ENCODE measurements around the gene TAF1D. TPM values are rescaled to one million over a fixed set of nuclear protein-coding genes. Genes with fewer than 3 reads are reported as not detected.

Gene TAF1D
- total RNA-seq, 2 donors from 2014 or later, result 284 to 353 TPM

DNA sequence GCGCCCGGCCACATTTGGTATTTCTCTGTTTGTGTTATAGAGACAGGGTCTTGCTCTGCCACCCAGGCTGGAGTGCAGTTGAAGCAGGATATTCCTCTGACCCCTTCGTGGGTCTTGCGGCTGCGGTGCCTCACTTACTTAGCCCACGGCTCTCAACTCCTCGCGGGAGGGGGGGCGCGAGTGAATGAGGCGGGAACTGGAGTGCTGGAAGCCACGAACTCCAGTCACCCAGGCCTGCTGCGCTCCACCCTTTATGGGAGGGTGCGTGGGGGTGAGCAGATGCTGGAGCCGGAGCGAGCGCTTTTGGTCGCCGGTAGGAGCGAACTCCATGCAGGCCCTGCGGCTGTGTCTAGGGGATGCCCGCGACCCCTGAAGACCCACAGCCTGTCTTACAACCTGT is 2.0 kb upstream of the TAF1D start:
- Mint-ChIP-seq H3K4me1 (ENCODE audit: low read depth) (peaks cover 38% of the 10 kb centered on the region), H3K36me3 (ENCODE audit: insufficient read depth in 2 of 2) (peaks cover 17 to 26% of the 10 kb centered on the region in 2 donors), H3K4me3 (peak overlapping the region; percentile 58 to 71), H3K27ac (no peak overlapping the region), H3K27me3 (ENCODE audit: low read depth) (no peaks in the 10 kb centered on the region), H3K9me3 (no peaks in the 10 kb centered on the region)
- ATAC-seq (replicated peaks in 1 of 2) (no peak), DNase-seq (no peak)

DNA sequence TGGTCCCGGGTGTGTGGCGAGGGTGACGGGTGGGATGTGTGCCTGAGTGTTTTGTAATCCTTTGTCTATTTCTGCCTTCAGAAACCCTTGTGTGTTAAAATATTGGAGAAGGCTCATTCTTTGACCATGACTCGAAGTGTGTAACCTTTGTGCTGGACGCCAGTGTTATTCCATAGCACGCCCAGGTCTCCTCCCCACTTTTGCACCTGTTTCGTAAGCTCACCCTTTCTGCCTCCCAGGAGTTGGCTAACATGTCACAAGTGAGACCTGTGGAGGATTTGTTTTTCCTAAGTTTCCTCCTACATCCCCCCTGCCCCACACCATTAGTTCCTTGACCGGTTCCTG is 559 bp upstream of the TAF1D start:
- Mint-ChIP-seq H3K27ac (peak overlapping the region; percentile 100), H3K27me3 (ENCODE audit: low read depth) (no peaks in the 10 kb centered on the region), H3K4me3 (peak overlapping the region; percentile 99 to 100), H3K4me1 (ENCODE audit: low read depth) (peaks cover 52% of the 10 kb centered on the region), H3K36me3 (ENCODE audit: insufficient read depth in 2 of 2) (peaks cover 20 to 40% of the 10 kb centered on the region in 2 donors), H3K9me3 (no peaks in the 10 kb centered on the region)
- ATAC-seq (replicated peaks in 1 of 2) (peak in 1 of 2 donors; percentile 3), DNase-seq (no peak)

DNA sequence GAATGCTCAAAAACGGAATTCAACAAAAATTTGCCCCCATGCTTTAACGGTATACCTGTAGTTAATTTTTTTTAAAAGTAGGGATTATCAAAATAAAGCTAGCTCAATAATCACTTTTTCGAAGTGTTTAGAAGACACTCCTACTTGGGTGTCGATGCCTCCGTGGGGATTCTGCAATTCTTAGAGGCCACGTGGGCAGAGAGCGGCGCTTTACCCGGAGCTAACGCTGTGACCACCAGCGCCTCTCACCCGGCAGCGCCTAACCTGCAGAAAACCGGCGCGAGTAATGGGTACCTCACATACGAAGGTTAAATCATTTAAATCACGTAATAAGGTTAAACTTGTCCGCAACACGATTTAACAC is 583 bp downstream of the TAF1D start:
- peak; percentile 62 to 73 for DNase-seq
- peak; percentile 47 to 56 for ATAC-seq (replicated peaks in 1 of 2)
- H3K36me3 Mint-ChIP-seq (ENCODE audit: insufficient read depth in 2 of 2), result peaks cover 22 to 49% of the 10 kb centered on the region in 2 donors
- peak overlapping the region; percentile 100 for H3K27ac Mint-ChIP-seq
- H3K4me1 Mint-ChIP-seq (ENCODE audit: low read depth), result peaks cover 64% of the 10 kb centered on the region
- no peaks in the 10 kb centered on the region for H3K9me3 Mint-ChIP-seq
- no peaks in the 10 kb centered on the region for H3K27me3 Mint-ChIP-seq (ENCODE audit: low read depth)
- H3K4me3 Mint-ChIP-seq, result peak overlapping the region; percentile 99 to 100

DNA sequence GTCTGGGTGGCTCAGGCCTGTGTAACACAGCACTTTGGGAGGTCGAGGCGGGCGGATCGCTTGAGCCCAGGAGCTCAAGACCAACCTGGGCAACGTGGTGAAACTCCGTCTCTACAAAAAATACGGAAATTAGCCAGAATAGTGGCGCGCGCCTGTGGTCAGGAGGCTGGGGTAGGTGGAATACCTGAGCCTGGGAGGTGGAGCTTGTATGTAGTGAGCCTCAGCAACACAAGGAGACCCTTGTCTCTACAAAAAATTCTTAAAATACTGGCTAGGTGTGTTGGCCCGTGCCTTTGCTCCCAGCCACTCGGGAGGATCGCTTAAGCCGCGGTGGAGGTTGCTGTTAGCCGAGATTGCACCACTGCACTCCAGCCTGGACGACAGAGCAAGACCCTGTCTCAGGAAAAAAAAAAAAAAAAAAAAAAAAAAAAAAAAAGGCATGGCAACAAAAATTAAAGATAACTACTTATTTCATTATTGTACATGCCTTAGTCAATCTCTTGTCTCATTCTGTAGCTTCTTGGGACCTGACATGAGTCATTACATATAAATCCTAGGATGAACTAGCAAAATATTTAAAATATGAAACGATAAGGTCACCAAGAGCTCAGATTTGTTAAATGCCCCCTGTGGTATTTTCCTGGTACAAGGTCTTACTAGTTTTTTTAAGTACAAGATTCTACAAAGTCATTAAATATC is 1.1 kb downstream of the TAF1D start:
- H3K27me3 Mint-ChIP-seq (ENCODE audit: low read depth), result no peaks in the 10 kb centered on the region
- peaks cover 22 to 49% of the 10 kb centered on the region in 2 donors for H3K36me3 Mint-ChIP-seq (ENCODE audit: insufficient read depth in 2 of 2)
- peak overlapping the region; percentile 100 for H3K27ac Mint-ChIP-seq
- peaks cover 68% of the 10 kb centered on the region for H3K4me1 Mint-ChIP-seq (ENCODE audit: low read depth)
- no peaks in the 10 kb centered on the region for H3K9me3 Mint-ChIP-seq
- H3K4me3 Mint-ChIP-seq, result peak overlapping the region; percentile 99 to 100
- DNase-seq (peak; percentile 39 to 45), ATAC-seq (replicated peaks in 1 of 2) (no peak)

DNA sequence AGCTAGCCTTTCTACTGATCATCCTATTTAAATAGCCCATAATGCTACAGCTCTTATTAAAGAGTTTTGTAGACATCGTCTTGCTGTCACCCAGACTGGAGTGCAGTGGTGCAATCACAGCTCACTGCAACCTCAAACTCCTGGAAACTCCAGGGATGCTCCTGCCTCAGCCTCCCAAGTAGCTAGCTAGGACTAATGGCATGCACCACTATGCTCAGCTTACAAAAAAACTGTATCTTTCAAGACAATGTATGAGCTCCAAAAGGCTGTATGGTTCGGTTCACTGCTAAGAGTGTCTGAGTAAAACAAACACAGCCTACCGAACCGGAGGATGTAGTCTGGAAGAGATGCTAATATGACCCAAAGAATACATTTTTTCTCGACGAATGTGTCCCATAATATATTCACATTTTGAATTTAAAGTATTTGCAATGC is 2.6 kb downstream of the TAF1D start:
- H3K27me3 Mint-ChIP-seq (ENCODE audit: low read depth), result no peaks in the 10 kb centered on the region
- H3K27ac Mint-ChIP-seq, result peak overlapping the region; percentile 100
- DNase-seq (no peak), ATAC-seq (replicated peaks in 1 of 2) (no peak)
- peaks cover 66% of the 10 kb centered on the region for H3K4me1 Mint-ChIP-seq (ENCODE audit: low read depth)
- H3K4me3 Mint-ChIP-seq, result peak overlapping the region; percentile 99 to 100
- H3K36me3 Mint-ChIP-seq (ENCODE audit: insufficient read depth in 2 of 2), result peaks cover 27 to 55% of the 10 kb centered on the region in 2 donors
- no peaks in the 10 kb centered on the region for H3K9me3 Mint-ChIP-seq

DNA sequence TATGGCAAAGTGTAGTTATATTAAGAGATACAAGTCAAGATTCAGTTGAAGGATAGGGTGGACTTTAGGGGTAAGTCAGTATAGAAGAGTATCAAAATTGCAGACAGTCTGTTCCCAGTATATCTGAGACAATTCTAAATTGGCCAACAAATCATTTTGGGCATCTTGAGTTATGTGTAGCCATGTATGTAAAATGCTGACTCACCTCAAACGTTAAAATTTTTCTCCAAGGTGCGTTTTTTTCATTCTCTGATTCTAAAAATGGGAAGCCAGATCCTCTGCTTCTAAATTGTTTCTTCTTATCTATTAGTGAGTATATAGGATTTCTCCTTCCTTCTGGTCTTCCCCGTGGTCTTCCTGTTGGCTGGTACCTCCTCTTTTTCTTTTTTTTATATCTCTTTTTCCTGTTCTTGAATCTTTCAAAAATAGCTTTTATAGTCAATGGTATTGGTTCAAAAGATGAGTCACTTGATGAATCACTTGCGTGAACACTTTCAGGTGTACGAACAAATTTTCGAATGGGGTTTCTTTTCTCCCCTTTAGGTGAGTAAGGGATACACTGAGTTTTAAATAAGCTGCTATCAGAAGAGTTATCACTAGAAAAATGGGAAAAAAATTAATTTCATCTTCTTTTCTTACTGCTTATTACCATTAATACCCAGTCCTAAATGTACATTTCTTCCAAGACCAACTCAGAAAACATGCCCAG is 3.2 kb downstream of the TAF1D start:
- H3K4me1 Mint-ChIP-seq (ENCODE audit: low read depth), result peaks cover 65% of the 10 kb centered on the region

DNA sequence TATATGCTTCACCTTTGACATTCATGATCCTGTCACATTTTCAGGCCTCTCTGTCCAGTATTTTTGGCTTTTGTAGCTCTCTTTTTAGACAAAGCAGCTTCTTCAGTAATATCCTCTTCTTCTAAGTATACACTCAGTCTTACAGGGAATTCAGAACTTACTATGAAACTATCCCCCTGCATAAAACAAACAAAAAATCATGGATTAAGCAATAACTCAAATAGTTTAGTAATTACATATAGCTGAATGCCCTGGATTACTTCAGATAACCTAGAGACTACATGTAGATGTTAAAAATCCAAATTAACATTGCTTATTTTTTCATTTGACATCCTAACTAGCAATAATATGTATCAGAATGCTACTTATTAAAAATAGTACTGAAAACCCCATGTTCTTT is 5.2 kb downstream of the TAF1D start:
- ATAC-seq (replicated peaks in 1 of 2) (no peak), DNase-seq (no peak)
- Mint-ChIP-seq H3K27ac (peak overlapping the region; percentile 100), H3K4me1 (ENCODE audit: low read depth) (peaks cover 75% of the 10 kb centered on the region), H3K36me3 (ENCODE audit: insufficient read depth in 2 of 2) (peaks cover 26 to 69% of the 10 kb centered on the region in 2 donors), H3K9me3 (no peaks in the 10 kb centered on the region), H3K27me3 (ENCODE audit: low read depth) (no peaks in the 10 kb centered on the region), H3K4me3 (peak overlapping the region; percentile 53 to 85)

More for the DNA sequence above, 3.2 kb downstream of the TAF1D start:
- H3K27ac Mint-ChIP-seq, result peak overlapping the region; percentile 100
- no peaks in the 10 kb centered on the region for H3K9me3 Mint-ChIP-seq
- no peaks in the 10 kb centered on the region for H3K27me3 Mint-ChIP-seq (ENCODE audit: low read depth)
- H3K4me3 Mint-ChIP-seq, result peak overlapping the region; percentile 99 to 100
- H3K36me3 Mint-ChIP-seq (ENCODE audit: insufficient read depth in 2 of 2), result peaks cover 30 to 57% of the 10 kb centered on the region in 2 donors
- DNase-seq, result no peak
- peak; percentile 21 to 28 for ATAC-seq (replicated peaks in 1 of 2)

DNA sequence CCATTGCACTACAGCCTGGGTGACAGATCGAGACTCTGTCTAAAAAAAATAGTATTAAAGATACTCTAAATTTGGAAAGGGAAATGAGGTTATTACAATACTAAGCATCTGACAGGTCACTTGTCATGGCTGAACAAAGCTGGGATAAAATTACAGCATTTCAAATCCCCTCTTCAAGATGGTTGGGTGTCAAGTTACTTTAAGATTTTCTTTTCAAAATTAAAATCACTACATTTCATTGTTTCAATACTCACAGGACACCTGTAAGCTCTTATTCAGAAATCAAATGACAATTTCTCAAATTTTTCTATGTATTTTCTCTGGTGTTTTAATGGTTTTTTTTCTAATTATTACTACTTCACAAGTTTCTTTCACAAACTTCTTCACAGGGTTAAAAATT is 5.7 kb downstream of the TAF1D start:
- ATAC-seq (replicated peaks in 1 of 2) (no peak), DNase-seq (no peak)
- H3K27me3 Mint-ChIP-seq (ENCODE audit: low read depth), result no peaks in the 10 kb centered on the region
- peak overlapping the region; percentile 100 for H3K27ac Mint-ChIP-seq
- peaks cover 26 to 66% of the 10 kb centered on the region in 2 donors for H3K36me3 Mint-ChIP-seq (ENCODE audit: insufficient read depth in 2 of 2)
- peak overlapping the region; percentile 54 to 85 for H3K4me3 Mint-ChIP-seq
- no peaks in the 10 kb centered on the region for H3K9me3 Mint-ChIP-seq
- peaks cover 75% of the 10 kb centered on the region for H3K4me1 Mint-ChIP-seq (ENCODE audit: low read depth)

DNA sequence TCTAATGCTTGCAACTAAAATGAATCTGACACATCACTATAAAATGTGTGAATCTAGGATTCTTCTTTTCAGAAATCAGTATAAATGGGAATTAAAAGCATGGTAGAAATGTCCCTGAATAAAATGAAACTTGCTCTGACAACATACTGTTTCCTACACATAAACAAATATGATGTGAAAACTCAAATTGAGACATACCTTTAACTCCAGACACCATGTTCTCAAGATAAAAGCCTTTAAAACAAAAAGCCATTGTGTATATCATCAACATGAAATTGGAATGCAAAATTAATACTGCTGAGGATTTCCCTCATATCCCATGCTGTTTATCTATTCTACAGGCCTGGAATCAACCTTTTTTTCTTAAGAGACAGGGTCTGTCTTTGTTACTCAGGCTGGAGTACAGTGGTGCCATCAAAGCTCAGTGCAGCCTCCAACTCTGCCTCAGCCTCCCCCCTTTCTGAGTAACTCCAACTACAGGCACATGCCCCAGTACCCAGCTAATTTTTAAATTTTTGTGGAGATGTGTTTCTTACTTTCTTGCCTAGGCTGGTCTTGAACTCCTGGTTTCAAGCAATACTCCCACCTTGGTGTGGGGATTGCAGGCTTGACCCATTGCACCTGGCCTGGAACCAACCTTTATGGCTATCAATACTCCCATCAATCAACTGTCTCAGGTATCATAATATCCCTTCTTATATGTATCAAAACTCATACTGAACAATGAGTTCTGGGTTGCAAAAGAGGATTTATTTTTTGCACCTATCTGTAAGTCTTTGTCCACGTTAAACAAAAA is 6.7 kb downstream of the TAF1D start:
- peaks cover 74% of the 10 kb centered on the region for H3K4me1 Mint-ChIP-seq (ENCODE audit: low read depth)
- H3K9me3 Mint-ChIP-seq, result no peaks in the 10 kb centered on the region
- no peak for ATAC-seq (replicated peaks in 1 of 2)
- H3K27ac Mint-ChIP-seq, result peak overlapping the region; percentile 100
- H3K36me3 Mint-ChIP-seq (ENCODE audit: insufficient read depth in 2 of 2), result peaks cover 21 to 58% of the 10 kb centered on the region in 2 donors
- H3K27me3 Mint-ChIP-seq (ENCODE audit: low read depth), result no peaks in the 10 kb centered on the region
- H3K4me3 Mint-ChIP-seq, result peak overlapping the region; percentile 54 to 85
- no peak for DNase-seq

DNA sequence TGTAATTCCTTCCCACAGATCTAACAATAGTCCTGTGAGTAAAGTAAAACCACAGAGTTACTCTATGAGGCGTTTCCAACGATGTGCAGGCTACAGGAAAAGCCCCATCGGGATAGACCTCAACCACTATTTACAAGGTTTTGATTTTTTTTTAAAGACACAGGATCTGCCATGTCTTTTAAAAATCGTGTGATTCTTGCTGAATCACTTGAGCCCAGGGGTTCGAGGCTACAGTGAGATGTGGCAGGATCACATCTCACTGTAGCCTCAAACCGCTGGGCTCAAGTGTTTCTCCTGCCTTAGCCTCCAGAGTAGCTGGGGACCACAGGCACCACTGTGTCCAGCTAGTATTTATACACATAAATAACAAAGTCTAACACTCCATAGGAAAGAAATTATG is 7.8 kb downstream of the TAF1D start:
- Mint-ChIP-seq H3K36me3 (ENCODE audit: insufficient read depth in 2 of 2) (peaks cover 17 to 46% of the 10 kb centered on the region in 2 donors), H3K4me1 (ENCODE audit: low read depth) (peaks cover 62% of the 10 kb centered on the region), H3K27ac (peak overlapping the region; percentile 100), H3K27me3 (ENCODE audit: low read depth) (no peaks in the 10 kb centered on the region), H3K9me3 (no peaks in the 10 kb centered on the region), H3K4me3 (peak overlapping the region in 1 of 2 donors; percentile 47)
- no peak for DNase-seq
- no peak for ATAC-seq (replicated peaks in 1 of 2)

DNA sequence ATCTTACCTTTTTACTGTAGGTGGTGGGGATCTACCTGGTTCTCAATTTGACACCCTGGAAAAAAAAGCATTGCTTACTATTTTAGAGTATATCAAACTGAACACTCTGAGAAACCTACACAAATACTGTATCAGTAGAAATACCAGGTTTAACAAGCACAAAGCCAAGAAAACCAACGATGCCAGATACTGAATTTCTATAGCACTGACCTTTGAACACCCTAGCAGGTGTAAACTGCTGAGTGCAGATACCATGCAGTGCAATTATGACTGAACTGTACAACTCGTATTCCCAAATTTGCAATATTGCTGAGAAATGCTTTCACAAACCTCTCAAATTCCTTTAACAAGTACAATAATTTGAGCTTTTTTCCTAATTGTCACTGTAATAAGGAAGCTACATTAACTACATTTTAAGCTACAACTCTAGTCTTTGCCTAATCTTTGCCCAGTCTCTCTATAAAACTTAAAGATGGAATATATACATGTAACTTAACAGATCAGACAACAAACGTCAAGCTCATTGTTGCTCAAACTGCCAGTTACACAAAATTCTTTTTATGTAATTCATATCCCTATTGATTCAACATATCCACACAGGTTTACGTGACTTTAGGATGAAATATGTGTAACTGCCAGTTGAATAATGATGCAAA is 8.9 kb downstream of the TAF1D start:
- H3K4me1 Mint-ChIP-seq (ENCODE audit: low read depth), result peaks cover 51% of the 10 kb centered on the region
- no peak for ATAC-seq (replicated peaks in 1 of 2)

DNA sequence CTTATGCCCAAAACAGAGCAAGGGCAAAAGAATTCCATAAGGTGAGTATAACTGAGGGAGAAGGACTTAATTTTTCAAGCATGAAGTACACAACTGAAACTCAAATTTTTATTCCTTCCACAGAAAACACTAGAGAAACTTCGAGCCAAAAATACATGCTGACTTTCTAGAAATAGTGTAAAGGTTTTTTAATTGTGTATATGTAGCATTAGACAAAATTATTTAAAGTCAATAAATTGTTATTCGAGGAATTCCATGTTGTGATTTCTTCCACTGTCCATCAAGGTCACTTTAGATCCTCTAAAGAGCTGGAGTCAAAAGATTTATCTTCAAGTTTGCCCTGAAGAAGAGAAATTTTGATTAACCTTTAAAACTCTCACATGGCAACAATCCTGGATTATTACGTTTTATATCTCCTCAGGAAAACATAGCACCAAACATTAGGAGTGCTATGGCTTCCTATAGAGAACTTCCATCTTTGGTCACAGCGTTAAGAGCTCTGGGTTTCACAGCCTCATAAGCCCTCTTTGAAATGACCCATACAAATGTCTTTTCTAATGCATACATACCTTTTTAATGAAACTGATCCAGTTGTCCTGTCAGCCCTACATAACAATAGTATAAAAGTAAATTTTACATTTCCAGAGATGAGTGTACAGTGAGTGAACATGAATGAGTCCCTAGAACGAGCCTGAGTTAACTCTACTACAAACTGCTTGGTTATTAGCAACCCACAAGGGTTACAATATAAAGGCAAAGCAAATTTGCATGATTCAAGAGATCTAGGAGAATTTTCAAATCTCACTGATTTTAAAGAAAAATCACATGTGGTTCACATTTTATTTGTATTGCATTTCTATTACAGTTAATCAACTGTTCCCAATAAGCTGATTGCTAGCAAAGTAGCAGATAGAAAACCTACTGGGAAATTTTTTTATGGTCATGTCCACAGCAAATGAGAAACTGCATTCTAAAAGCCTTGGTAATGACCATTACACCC is 10.9 kb downstream of the TAF1D start:
- Mint-ChIP-seq H3K9me3 (no peaks in the 10 kb centered on the region), H3K4me1 (ENCODE audit: low read depth) (peaks cover 31% of the 10 kb centered on the region), H3K36me3 (ENCODE audit: insufficient read depth in 2 of 2) (peaks cover 11 to 33% of the 10 kb centered on the region in 2 donors), H3K27ac (peak overlapping the region; percentile 82), H3K4me3 (no peak overlapping the region), H3K27me3 (ENCODE audit: low read depth) (no peaks in the 10 kb centered on the region)
- DNase-seq (no peak), ATAC-seq (replicated peaks in 1 of 2) (peak; percentile 17 to 19)

More for the DNA sequence above, 8.9 kb downstream of the TAF1D start:
- Mint-ChIP-seq H3K27ac (peak overlapping the region; percentile 100), H3K36me3 (ENCODE audit: insufficient read depth in 2 of 2) (peaks cover 13 to 39% of the 10 kb centered on the region in 2 donors), H3K27me3 (ENCODE audit: low read depth) (no peaks in the 10 kb centered on the region), H3K4me3 (peak overlapping the region in 1 of 2 donors; percentile 6), H3K9me3 (no peaks in the 10 kb centered on the region)
- no peak for DNase-seq
